ENCODE results near the gene PKMYT1. TPM values are rescaled to one million over a fixed set of nuclear protein-coding genes. Genes with fewer than 3 reads are reported as not detected.

Gene PKMYT1
- total RNA-seq, 1 experiment from 2014 or later = 105 TPM

DNA sequence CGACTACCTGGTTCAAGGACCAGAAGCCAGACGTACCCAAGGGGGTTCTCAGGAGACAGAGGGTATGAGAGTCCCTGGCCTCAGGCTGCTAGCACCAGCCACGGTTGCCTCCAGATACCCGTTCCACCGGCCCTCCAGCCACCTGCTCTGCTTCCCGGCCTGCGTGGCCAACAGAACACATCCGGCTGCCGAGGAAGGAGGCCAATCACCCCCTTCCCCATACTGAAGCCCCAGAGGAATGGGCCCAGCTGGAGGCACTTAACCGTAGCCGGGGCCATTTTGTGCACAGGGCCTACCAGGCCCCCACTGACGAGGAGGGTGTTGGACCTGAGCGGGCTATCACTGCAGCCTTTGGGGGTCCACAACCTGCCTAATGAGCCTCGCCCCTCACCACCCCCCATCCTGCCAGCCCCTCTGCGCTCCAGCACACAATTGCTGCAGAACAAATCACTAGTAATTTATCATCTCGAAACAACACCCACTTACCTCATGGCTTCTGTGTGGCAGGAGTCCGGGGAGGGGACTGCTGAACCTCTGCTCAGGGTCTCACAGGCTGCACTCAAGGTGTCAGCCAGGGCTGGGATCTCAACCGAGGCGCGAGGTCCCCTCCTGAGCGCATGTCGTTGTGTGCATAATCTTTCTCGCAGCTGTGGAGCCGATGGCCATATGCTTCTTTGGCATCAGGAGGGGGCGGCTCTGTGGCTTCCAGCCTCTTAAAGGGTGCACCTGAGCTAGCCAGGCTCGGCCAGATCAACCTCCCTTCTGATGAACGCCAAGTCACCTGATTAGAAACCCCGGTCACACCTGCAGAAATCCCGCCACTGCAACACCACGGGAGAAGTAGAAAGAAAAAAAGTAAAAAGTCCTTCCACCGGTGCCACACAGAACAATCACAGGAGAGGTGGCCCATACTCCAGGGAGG lies 26.3 kb downstream of the PKMYT1 start:
- Histone ChIP-seq H3K9me3 (ENCODE audit: insufficient read depth, low read depth) (no peaks in the 10 kb centered on the region), H3K36me3 (ENCODE audit: low read depth) (no peaks in the 10 kb centered on the region), H3K4me3 (no peak overlapping the region), H3K4me1 (replicated peaks; ENCODE audit: insufficient read depth) (no peaks in the 10 kb centered on the region), H3K27me3 (ENCODE audit: insufficient read depth, low read depth) (no peaks in the 10 kb centered on the region), H3F3A (ENCODE audit: insufficient read depth, low read depth) (no peaks in the 10 kb centered on the region), H3K9me2 (ENCODE audit: insufficient read depth) (no peaks in the 10 kb centered on the region), H3K27ac (no peak overlapping the region), H2AFZ (no peak overlapping the region), H3K79me2 (ENCODE audit: low read depth) (no peaks in the 10 kb centered on the region), H4K20me1 (ENCODE audit: insufficient read depth) (no peaks in the 10 kb centered on the region), H3K4me2 (no peak overlapping the region)
- DNase-seq = no peak
- POLR2A ChIA-PET (ENCODE audit: unreplicated experiment) = no interaction called here
- CTCF ChIA-PET = no interaction called here
- intact Hi-C loops (cut with micrococcal nuclease; ENCODE audit: unreplicated experiment) = no loop called here
- BruUV-seq (replicated peaks) = no TSS peak
- no peak for TF ChIP-seq CTCF (conservative IDR thresholded peaks at IDR 0.05)
- TF ChIP-seq EZH2 (IDR thresholded peaks at IDR 0.05; ENCODE audit: low read depth) = no peak

- H4K20me1 ChIP-seq (ENCODE audit: insufficient read depth) = no peaks in the 10 kb centered on the region
- no peak for DNase-seq
- H2AFZ ChIP-seq = no peak overlapping the region
- no peaks in the 10 kb centered on the region for H3F3A ChIP-seq (ENCODE audit: insufficient read depth, low read depth)
- ChIA-PET CTCF (interaction anchor here (0.6 kb wide), 2 partner anchors 13 to 123 kb away, joined by 6 to 7 read pairs; no protein-coding TSS in a partner anchor), POLR2A (ENCODE audit: unreplicated experiment) (no interaction called here)
- TF ChIP-seq EZH2 (IDR thresholded peaks at IDR 0.05; ENCODE audit: low read depth) (no peak), CTCF (conservative IDR thresholded peaks at IDR 0.05) (no peak)
- H3K4me3 ChIP-seq = no peak overlapping the region
- no peaks in the 10 kb centered on the region for H3K27me3 ChIP-seq (ENCODE audit: insufficient read depth, low read depth)
- H3K27ac ChIP-seq = no peak overlapping the region
- no peaks in the 10 kb centered on the region for H3K79me2 ChIP-seq (ENCODE audit: low read depth)
- intact Hi-C loops (cut with micrococcal nuclease; ENCODE audit: unreplicated experiment) = no loop called here
- H3K9me3 ChIP-seq (ENCODE audit: insufficient read depth, low read depth) = no peaks in the 10 kb centered on the region
- BruUV-seq (replicated peaks) = no TSS peak
- H3K36me3 ChIP-seq (ENCODE audit: low read depth) = no peaks in the 10 kb centered on the region
- no peaks in the 10 kb centered on the region for H3K9me2 ChIP-seq (ENCODE audit: insufficient read depth)
- H3K4me2 ChIP-seq = no peak overlapping the region
- H3K4me1 ChIP-seq (replicated peaks; ENCODE audit: insufficient read depth) = no peaks in the 10 kb centered on the region
Measured at GRCh38 chr16:2952679-2953078, 27.6 kb downstream of the PKMYT1 start.

GRCh38 chr16:2950773-2951172 lies 29.5 kb downstream of the PKMYT1 start:
- no peaks in the 10 kb centered on the region for H3K36me3 ChIP-seq (ENCODE audit: low read depth)
- H3K9me3 ChIP-seq (ENCODE audit: insufficient read depth, low read depth) = no peaks in the 10 kb centered on the region
- no peaks in the 10 kb centered on the region for H3K9me2 ChIP-seq (ENCODE audit: insufficient read depth)
- H4K20me1 ChIP-seq (ENCODE audit: insufficient read depth) = no peaks in the 10 kb centered on the region
- H3K27ac ChIP-seq = no peak overlapping the region
- TF ChIP-seq EZH2 (IDR thresholded peaks at IDR 0.05; ENCODE audit: low read depth) (no peak), CTCF (conservative IDR thresholded peaks at IDR 0.05) (no peak)
- CTCF ChIA-PET = interaction anchor here (0.6 kb wide), 1 partner anchor 32 kb away, joined by 3 read pairs; no protein-coding TSS in a partner anchor
- POLR2A ChIA-PET (ENCODE audit: unreplicated experiment) = no interaction called here
- H3K4me3 ChIP-seq = no peak overlapping the region
- no peak overlapping the region for H3K4me2 ChIP-seq
- H3K79me2 ChIP-seq (ENCODE audit: low read depth) = no peaks in the 10 kb centered on the region
- intact Hi-C loops (cut with micrococcal nuclease; ENCODE audit: unreplicated experiment) = no loop called here
- no peak for DNase-seq
- H2AFZ ChIP-seq = no peak overlapping the region
- BruUV-seq (replicated peaks) = no TSS peak
- no peaks in the 10 kb centered on the region for H3K4me1 ChIP-seq (replicated peaks; ENCODE audit: insufficient read depth)
- no peaks in the 10 kb centered on the region for H3K27me3 ChIP-seq (ENCODE audit: insufficient read depth, low read depth)
- H3F3A ChIP-seq (ENCODE audit: insufficient read depth, low read depth) = 0 out of 2 replicates have a peak, but pooled peaks cover 4% of the 10 kb centered on the region
